ENCODE measurements around the gene MYOCOS. TPM values are rescaled to one million over a fixed set of nuclear protein-coding genes. Genes with fewer than 3 reads are reported as not detected.

Gene MYOCOS
- total RNA-seq, 1 experiment from 2014 or later = not detected

- H2AFZ ChIP-seq = no peak overlapping the region
- H3K36me3 ChIP-seq (ENCODE audit: low read depth) = no peaks in the 10 kb centered on the region
- H3K4me3 ChIP-seq = no peak overlapping the region
- intact Hi-C loops (cut with micrococcal nuclease; ENCODE audit: unreplicated experiment) = no loop called here
- no peaks in the 10 kb centered on the region; the same call in 1 of the 2 replicates for H4K20me1 ChIP-seq (ENCODE audit: insufficient read depth)
- H3K9me3 ChIP-seq (ENCODE audit: insufficient read depth, low read depth) = no peaks in the 10 kb centered on the region
- H3K79me2 ChIP-seq (ENCODE audit: low read depth) = no peaks in the 10 kb centered on the region
- no TSS peak for BruUV-seq (replicated peaks)
- H3K4me1 ChIP-seq (replicated peaks; ENCODE audit: insufficient read depth) = no peaks in the 10 kb centered on the region
- H3K4me2 ChIP-seq = no peak overlapping the region
- DNase-seq = no peak
- H3K9me2 ChIP-seq (ENCODE audit: insufficient read depth) = no peaks in the 10 kb centered on the region
- H3K27ac ChIP-seq = no peak overlapping the region
- ChIA-PET CTCF (no interaction called here), POLR2A (ENCODE audit: unreplicated experiment) (no interaction called here)
- H3K27me3 ChIP-seq (ENCODE audit: insufficient read depth, low read depth) = no peaks in the 10 kb centered on the region
- no peaks in the 10 kb centered on the region for H3F3A ChIP-seq (ENCODE audit: insufficient read depth, low read depth)
- TF ChIP-seq CTCF (conservative IDR thresholded peaks at IDR 0.05) (no peak), EZH2 (IDR thresholded peaks at IDR 0.05; ENCODE audit: low read depth) (no peak)
Measured at GRCh38 chr1:171606402-171606941, 15.6 kb upstream of the MYOCOS start.

- no TSS peak for BruUV-seq (replicated peaks)
- no peak overlapping the region for H2AFZ ChIP-seq
- no peak overlapping the region for H3K4me3 ChIP-seq
- CTCF ChIA-PET = no interaction called here
- no peaks in the 10 kb centered on the region for H3K27me3 ChIP-seq (ENCODE audit: insufficient read depth, low read depth)
- H4K20me1 ChIP-seq (ENCODE audit: insufficient read depth) = no peaks in the 10 kb centered on the region; the same call in 1 of the 2 replicates
- H3K9me2 ChIP-seq (ENCODE audit: insufficient read depth) = no peaks in the 10 kb centered on the region
- no peaks in the 10 kb centered on the region for H3K4me1 ChIP-seq (replicated peaks; ENCODE audit: insufficient read depth)
- H3K36me3 ChIP-seq (ENCODE audit: low read depth) = no peaks in the 10 kb centered on the region
- POLR2A ChIA-PET (ENCODE audit: unreplicated experiment) = no interaction called here
- no peaks in the 10 kb centered on the region for H3K79me2 ChIP-seq (ENCODE audit: low read depth)
- intact Hi-C loops (cut with micrococcal nuclease; ENCODE audit: unreplicated experiment) = no loop called here
- no peaks in the 10 kb centered on the region for H3F3A ChIP-seq (ENCODE audit: insufficient read depth, low read depth)
- no peak overlapping the region for H3K27ac ChIP-seq
- no peaks in the 10 kb centered on the region for H3K9me3 ChIP-seq (ENCODE audit: insufficient read depth, low read depth)
- no peak overlapping the region for H3K4me2 ChIP-seq
- TF ChIP-seq EZH2 (IDR thresholded peaks at IDR 0.05; ENCODE audit: low read depth) = no peak
- no peak for TF ChIP-seq CTCF (conservative IDR thresholded peaks at IDR 0.05)
- no peak for DNase-seq
Measured at GRCh38 chr1:171610385-171610784, 11.7 kb upstream of the MYOCOS start.

- no peak overlapping the region for H3K4me2 ChIP-seq
- BruUV-seq (replicated peaks) = no TSS peak
- intact Hi-C loops (cut with micrococcal nuclease; ENCODE audit: unreplicated experiment) = no loop called here
- H3K4me1 ChIP-seq (replicated peaks; ENCODE audit: insufficient read depth) = no peaks in the 10 kb centered on the region
- no peak for DNase-seq
- POLR2A ChIA-PET (ENCODE audit: unreplicated experiment) = no interaction called here
- no peaks in the 10 kb centered on the region for H3K27me3 ChIP-seq (ENCODE audit: insufficient read depth, low read depth)
- no peaks in the 10 kb centered on the region for H3K79me2 ChIP-seq (ENCODE audit: low read depth)
- H3K36me3 ChIP-seq (ENCODE audit: low read depth) = no peaks in the 10 kb centered on the region
- no peak overlapping the region for H2AFZ ChIP-seq
- H4K20me1 ChIP-seq (ENCODE audit: insufficient read depth) = no peaks in the 10 kb centered on the region; the same call in 1 of the 2 replicates
- CTCF ChIA-PET = no interaction called here
- H3K9me2 ChIP-seq (ENCODE audit: insufficient read depth) = no peaks in the 10 kb centered on the region
- no peak for TF ChIP-seq CTCF (conservative IDR thresholded peaks at IDR 0.05)
- no peak for TF ChIP-seq EZH2 (IDR thresholded peaks at IDR 0.05; ENCODE audit: low read depth)
- no peak overlapping the region for H3K27ac ChIP-seq
- H3F3A ChIP-seq (ENCODE audit: insufficient read depth, low read depth) = no peaks in the 10 kb centered on the region
- no peaks in the 10 kb centered on the region for H3K9me3 ChIP-seq (ENCODE audit: insufficient read depth, low read depth)
- H3K4me3 ChIP-seq = no peak overlapping the region
Measured at GRCh38 chr1:171611306-171611705, 10.7 kb upstream of the MYOCOS start.

Measured in PC-9 (cell line).